Measurements from ENCODE around the gene ALDH1L1. TPM values are rescaled to one million over a fixed set of nuclear protein-coding genes. Genes with fewer than 3 reads are reported as not detected.
A peak's percentile ranks its signal among the peaks of the same experiment; 100 is the strongest.

Gene ALDH1L1
- total and polyA plus RNA-seq, 2 of the 8 experiments (the other 6 are each of a cell fraction or from before 2014, with no cell fraction given), result 0.98 to 1.6 TPM

- WGBS, 2 experiments (ENCODE audit: extremely low coverage in 1 of 2, insufficient coverage in 1 of 2, insufficient read length in 1 of 2, insufficient replicate concordance in 2 of 2, low coverage in 1 of 2, low lambda C conversion rate in 2 of 2, missing lambda C conversion rate in 1 of 2), result 91% methylated on average over 5 of the region's 5 CpGs; no CpG with 5 or more reads in 1 of the 2 experiments
- Histone ChIP-seq H3K14ac (ENCODE audit: insufficient read length) (no peak overlapping the region), H3K4ac (replicated peaks; ENCODE audit: insufficient read length, low read depth, low read length) (no peak overlapping the region)
Measured at GRCh38 chr3:126084768-126085180, 95.6 kb downstream of the ALDH1L1 start.

More at GRCh38 chr3:126084768-126085180, 95.6 kb downstream of the ALDH1L1 start:
- Histone ChIP-seq H3K9ac (replicated peaks in 1 of 4; ENCODE audit: extremely low read depth in 1 of 4, low read depth in 3 of 4, low read length in 3 of 4) (no peak overlapping the region), H3K27me3 (replicated peaks in 1 of 4; ENCODE audit: control insufficient read depth in 3 of 4, extremely low read depth in 1 of 4, insufficient read depth in 3 of 4, low read length in 3 of 4) (no peaks in the 10 kb centered on the region; a peak in 1 of 7 replicates), H3K79me2 (ENCODE audit: control insufficient read depth in 1 of 2, insufficient read depth in 2 of 2, low read length in 2 of 2) (no peaks in the 10 kb centered on the region), H3K56ac (replicated peaks; ENCODE audit: insufficient read length, low read depth, low read length) (no peak overlapping the region), H3K4me1 (replicated peaks in 1 of 4; ENCODE audit: control insufficient read depth in 3 of 4, insufficient read depth in 4 of 4, low read length in 3 of 4) (no peaks in the 10 kb centered on the region), H2AK5ac (ENCODE audit: low read depth, low read length) (no peak overlapping the region), H2BK15ac (ENCODE audit: low read length) (no peak overlapping the region), H3K4me2 (ENCODE audit: insufficient read depth in 1 of 2, low read depth in 2 of 2, low read length in 2 of 2) (peak overlapping the region; percentile 56 to 85), H2BK12ac (ENCODE audit: low read depth, low read length) (no peak overlapping the region), H4K5ac (ENCODE audit: insufficient read length, low read depth, low read length) (no peak overlapping the region), H3K4me3 (ENCODE audit: extremely low read depth in 1 of 4, insufficient read depth in 2 of 4, low read depth in 3 of 4, low read length in 4 of 4) (peak overlapping the region in 2 of 4 experiments; percentile 69 to 89; a peak in 3 of 8 replicates), H4K20me1 (replicated peaks in 1 of 2; ENCODE audit: control insufficient read depth in 1 of 2, insufficient read depth in 2 of 2, low read length in 2 of 2) (no peaks in the 10 kb centered on the region), H3K18ac (ENCODE audit: extremely low read depth, low read length) (no peak overlapping the region), H2BK20ac (ENCODE audit: low read length) (no peak overlapping the region), H3K27ac (ENCODE audit: low read depth, low read length) (no peak overlapping the region), H3K79me1 (ENCODE audit: low read depth, low read length) (no peaks in the 10 kb centered on the region), H3K36me3 (ENCODE audit: control insufficient read depth in 2 of 4, insufficient read depth in 4 of 4, low read length in 3 of 4) (no peaks in the 10 kb centered on the region; a peak in 1 of 8 replicates), H3K23me2 (ENCODE audit: low read depth, low read length) (peaks cover 4% of the 10 kb centered on the region; the same call in 1 of the 2 replicates), H3K23ac (ENCODE audit: insufficient read length) (no peak overlapping the region), H4K91ac (replicated peaks; ENCODE audit: insufficient read length, low read length) (no peak overlapping the region), H4K8ac (ENCODE audit: extremely low read depth, insufficient read depth, low read length) (no peak overlapping the region), H3K9me3 (ENCODE audit: insufficient read depth in 2 of 2, low read depth in 1 of 2, low read length in 1 of 2) (peaks cover 16 to 30% of the 10 kb centered on the region in 2 experiments), H2AFZ (ENCODE audit: low read length) (no peak overlapping the region), H2BK120ac (replicated peaks; ENCODE audit: low read depth, low read length) (no peak overlapping the region), H2BK5ac (ENCODE audit: low read depth, low read length) (no peak overlapping the region)
- CTCF ChIA-PET (ENCODE audit: partially characterized antibody), result interaction anchor here (0.7 kb wide), 1 partner anchor 11 kb away, joined by 3 read pairs; no protein-coding TSS in a partner anchor
- FAIRE-seq (no peak), DNase-seq (ENCODE audit: low read depth in 1 of 2, low spot score in 2 of 2) (no peak)
- TF ChIP-seq PHF8 (conservative IDR thresholded peaks at IDR 0.05; ENCODE audit: low read depth, low read length), result no peak
- no peak for TF ChIP-seq POLR2A (IDR thresholded peaks at IDR 0.05; ENCODE audit: control extremely low read depth in 1 of 2, low read depth in 2 of 2, low read length in 2 of 2)
- no peak for TF ChIP-seq SUZ12 (IDR thresholded peaks at IDR 0.05; ENCODE audit: low read length)
- POLR2A ChIA-PET (ENCODE audit: partially characterized antibody), result no interaction called here
